ENCODE results near the gene UBXN2A.
"Not testable (repeated sequence)": the region's sequence is repeated elsewhere in the genome, so short reads cannot be mapped to it uniquely, and the experiment has no call there.

UBXN2A gene

GRCh38 chr2:23941644-23942043, 1.4 kb downstream of the UBXN2A start:
- DNase-seq = no peak

- DNase-seq = no peak
Measured at GRCh38 chr2:23943666-23944065, 3.4 kb downstream of the UBXN2A start.

- no peak for DNase-seq
Measured at GRCh38 chr2:23944527-23944926, 4.3 kb downstream of the UBXN2A start.

GRCh38 chr2:23944976-23945375, 4.7 kb downstream of the UBXN2A start:
- DNase-seq = no peak

- no peak for DNase-seq
Measured at GRCh38 chr2:23947350-23947749, 7.1 kb downstream of the UBXN2A start.

- not testable (repeated sequence) for DNase-seq
Measured at GRCh38 chr2:23952558-23952957, 12.3 kb downstream of the UBXN2A start.

- no peak for DNase-seq
Measured at GRCh38 chr2:23953625-23954024, 13.4 kb downstream of the UBXN2A start.

- DNase-seq = no peak
Measured at GRCh38 chr2:23954325-23955014, 14.2 kb downstream of the UBXN2A start.

GRCh38 chr2:23967846-23968245, 27.6 kb downstream of the UBXN2A start:
- DNase-seq = no peak

- DNase-seq = no peak
Measured at GRCh38 chr2:23976883-23977282, 36.6 kb downstream of the UBXN2A start.

- DNase-seq = no peak
Measured at GRCh38 chr2:23988371-23988770, 48.1 kb downstream of the UBXN2A start.

GRCh38 chr2:23992931-23993330, 52.7 kb downstream of the UBXN2A start:
- no peak for DNase-seq

- DNase-seq = no peak
Measured at GRCh38 chr2:23993736-23994269, 53.5 kb downstream of the UBXN2A start.

GRCh38 chr2:23994567-23994966, 54.3 kb downstream of the UBXN2A start:
- DNase-seq = no peak

- DNase-seq = no peak
Measured at GRCh38 chr2:24007693-24008092, 67.4 kb downstream of the UBXN2A start.

- no peak for DNase-seq
Measured at GRCh38 chr2:24008672-24009366, 68.6 kb downstream of the UBXN2A start.

GRCh38 chr2:24009367-24009679, 69.1 kb downstream of the UBXN2A start:
- no peak for DNase-seq

- no peak for DNase-seq
Measured at GRCh38 chr2:24009680-24010476, 69.6 kb downstream of the UBXN2A start, which contains the start of gene MFSD2B. MFSD2B (plus strand) TSS chr2:24010085; CDS start chr2:24010097, 12 bp downstream.

- DNase-seq = no peak
Measured at GRCh38 chr2:24010477-24011249, 70.4 kb downstream of the UBXN2A start.

- DNase-seq = no peak
Measured at GRCh38 chr2:24011250-24012104, 71.2 kb downstream of the UBXN2A start.

GRCh38 chr2:24012521-24013188, 72.4 kb downstream of the UBXN2A start:
- no peak for DNase-seq
